ENCODE measurements around the gene TENM4.

Gene TENM4

DNA sequence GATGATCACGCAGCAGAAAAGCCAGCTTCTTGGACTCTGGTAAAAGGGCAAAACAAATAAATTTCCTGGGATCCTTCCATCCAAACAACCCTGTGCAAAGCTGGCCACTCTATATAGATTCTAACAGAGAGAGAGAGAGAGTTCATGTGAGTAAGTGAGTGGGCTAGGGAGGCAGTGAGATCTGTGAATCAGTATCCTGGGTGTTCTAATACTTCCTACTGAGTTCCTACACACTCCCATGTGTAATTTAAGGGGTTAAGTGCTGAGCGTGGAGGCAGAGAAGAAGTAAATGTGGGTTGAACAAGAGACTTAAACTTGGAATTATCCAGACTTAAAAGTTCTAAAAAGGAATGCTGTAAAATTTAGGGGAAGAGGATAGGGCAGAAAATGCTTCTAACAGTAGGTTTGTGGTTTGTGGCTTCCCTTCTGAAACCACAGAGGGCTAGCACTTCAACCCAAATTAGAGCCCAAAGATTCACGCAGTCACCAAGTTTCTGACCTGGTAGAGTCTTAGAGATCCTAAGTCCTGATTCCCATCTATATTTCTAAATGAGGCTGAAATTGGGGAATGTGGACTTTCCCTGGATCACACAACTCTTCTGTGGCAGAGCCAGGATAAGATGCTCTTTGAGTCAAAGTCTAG lies 413.9 kb downstream of the TENM4 start:
- DNase-seq (no peak), ATAC-seq (replicated peaks) (no peak)
- no peak overlapping the region for H3K27ac Mint-ChIP-seq
- H3K4me3 Mint-ChIP-seq: no peak overlapping the region
- H3K4me1 Mint-ChIP-seq (ENCODE audit: low read depth in 2 of 2): peaks cover 0 to 4% of the 10 kb centered on the region in 2 donors
- H3K9me3 Mint-ChIP-seq: peaks cover 6 to 7% of the 10 kb centered on the region in 2 donors
- H3K36me3 Mint-ChIP-seq (ENCODE audit: insufficient read depth): no peaks in the 10 kb centered on the region
- H3K27me3 Mint-ChIP-seq: peaks cover 17 to 20% of the 10 kb centered on the region in 2 donors

DNA sequence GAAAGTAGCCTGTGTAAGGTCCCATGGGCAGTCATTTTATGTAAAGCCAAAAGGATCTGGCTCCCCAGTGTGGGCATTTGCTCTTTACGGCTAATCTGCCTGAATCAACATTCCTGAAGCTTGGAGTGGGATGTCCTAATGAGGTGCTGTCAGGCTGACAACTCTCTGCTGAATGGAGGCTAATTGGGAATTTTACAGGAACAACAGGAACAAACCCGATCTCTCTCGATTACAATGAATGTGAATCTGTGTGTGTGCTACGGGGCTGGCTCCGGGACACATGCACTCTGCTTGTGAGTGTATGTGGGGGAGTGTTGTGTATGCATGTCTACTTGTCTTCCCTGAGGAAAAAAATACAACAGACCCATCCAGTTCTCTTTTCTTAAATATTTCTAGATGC lies 415.2 kb downstream of the TENM4 start:
- H3K4me1 Mint-ChIP-seq (ENCODE audit: low read depth in 2 of 2): peaks cover 0 to 4% of the 10 kb centered on the region in 2 donors
- H3K27me3 Mint-ChIP-seq: peaks cover 9 to 23% of the 10 kb centered on the region in 2 donors
- ATAC-seq (replicated peaks) (no peak), DNase-seq (no peak)
- H3K36me3 Mint-ChIP-seq (ENCODE audit: insufficient read depth): no peaks in the 10 kb centered on the region
- no peak overlapping the region for H3K27ac Mint-ChIP-seq
- H3K4me3 Mint-ChIP-seq: no peak overlapping the region
- H3K9me3 Mint-ChIP-seq: peaks cover 5 to 7% of the 10 kb centered on the region in 2 donors

DNA sequence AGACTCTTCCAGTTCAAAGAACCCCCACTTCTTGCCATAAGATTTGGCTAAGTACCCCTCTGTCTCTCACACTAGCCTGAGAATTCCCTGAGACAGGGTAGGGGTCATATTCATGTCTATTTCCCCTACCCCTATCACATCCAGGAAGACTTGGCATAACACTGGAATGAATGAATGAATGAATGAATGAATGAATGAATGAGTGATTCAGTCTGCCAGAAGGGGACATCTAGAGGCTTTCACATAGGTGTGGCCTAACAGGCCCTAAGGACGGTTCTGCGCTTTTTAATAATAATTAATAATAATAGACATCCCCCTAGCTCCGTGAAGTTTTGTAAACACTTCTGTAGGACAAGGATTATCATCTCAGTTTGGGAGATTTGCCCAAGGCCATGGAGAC lies 415.7 kb downstream of the TENM4 start:
- Mint-ChIP-seq H3K27me3 (peaks cover 7 to 17% of the 10 kb centered on the region in 2 donors), H3K36me3 (ENCODE audit: insufficient read depth) (no peaks in the 10 kb centered on the region), H3K9me3 (peaks cover 5 to 7% of the 10 kb centered on the region in 2 donors), H3K27ac (no peak overlapping the region), H3K4me1 (ENCODE audit: low read depth in 2 of 2) (peaks cover 0 to 4% of the 10 kb centered on the region in 2 donors), H3K4me3 (no peak overlapping the region)
- ATAC-seq (replicated peaks): no peak
- no peak for DNase-seq

DNA sequence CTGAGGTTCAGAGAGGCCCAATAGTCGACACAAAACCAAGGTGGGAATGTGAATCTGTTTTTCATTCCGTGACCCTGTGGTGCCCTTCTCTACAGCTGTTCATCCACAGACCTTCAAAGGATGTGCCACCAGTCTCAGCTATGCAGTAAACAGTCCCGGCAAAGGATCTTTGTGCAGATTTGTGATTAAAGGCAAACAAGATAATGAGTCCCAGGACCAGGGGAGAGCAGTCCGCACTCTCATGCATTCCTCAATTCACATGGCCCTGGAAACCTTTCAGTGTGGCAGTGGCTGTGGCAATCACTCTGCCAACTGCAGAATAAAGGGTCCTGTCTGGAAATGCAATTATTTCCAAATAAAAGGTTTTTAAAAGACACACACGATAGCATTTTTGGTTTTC lies 418.6 kb downstream of the TENM4 start:
- peaks cover 7 to 10% of the 10 kb centered on the region in 2 donors for H3K27me3 Mint-ChIP-seq
- ATAC-seq (replicated peaks): no peak
- no peak overlapping the region for H3K27ac Mint-ChIP-seq
- peaks cover 5 to 7% of the 10 kb centered on the region in 2 donors for H3K9me3 Mint-ChIP-seq
- no peak for DNase-seq
- H3K4me3 Mint-ChIP-seq: no peak overlapping the region
- H3K4me1 Mint-ChIP-seq (ENCODE audit: low read depth in 2 of 2): peaks cover 0 to 4% of the 10 kb centered on the region in 2 donors
- no peaks in the 10 kb centered on the region for H3K36me3 Mint-ChIP-seq (ENCODE audit: insufficient read depth)

DNA sequence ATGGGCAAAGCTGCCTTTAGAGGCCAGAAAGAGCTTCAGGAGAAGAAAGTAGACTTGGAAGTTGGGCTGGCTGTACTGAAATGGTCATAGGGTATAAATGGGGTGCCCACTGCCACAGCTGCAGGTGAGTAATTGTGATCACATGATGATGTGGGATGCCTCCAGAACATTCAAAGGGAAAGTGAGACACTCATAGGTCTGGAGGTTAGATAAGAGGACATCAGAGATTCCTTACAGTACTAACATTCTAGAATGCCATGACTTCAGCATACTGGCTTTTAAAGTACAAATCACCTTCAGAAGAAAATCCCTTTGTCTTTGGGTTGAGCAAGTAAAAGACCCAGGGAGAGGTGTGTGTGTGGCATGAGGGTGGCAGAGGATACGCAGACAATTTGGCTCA lies 419.2 kb downstream of the TENM4 start:
- H3K27ac Mint-ChIP-seq: no peak overlapping the region
- no peaks in the 10 kb centered on the region for H3K36me3 Mint-ChIP-seq (ENCODE audit: insufficient read depth)
- ATAC-seq (replicated peaks): no peak
- H3K9me3 Mint-ChIP-seq: peaks cover 2 to 8% of the 10 kb centered on the region in 2 donors
- DNase-seq: no peak
- no peaks in the 10 kb centered on the region for H3K4me1 Mint-ChIP-seq (ENCODE audit: low read depth in 2 of 2)
- H3K27me3 Mint-ChIP-seq: peaks cover 10 to 11% of the 10 kb centered on the region in 2 donors
- no peak overlapping the region for H3K4me3 Mint-ChIP-seq

DNA sequence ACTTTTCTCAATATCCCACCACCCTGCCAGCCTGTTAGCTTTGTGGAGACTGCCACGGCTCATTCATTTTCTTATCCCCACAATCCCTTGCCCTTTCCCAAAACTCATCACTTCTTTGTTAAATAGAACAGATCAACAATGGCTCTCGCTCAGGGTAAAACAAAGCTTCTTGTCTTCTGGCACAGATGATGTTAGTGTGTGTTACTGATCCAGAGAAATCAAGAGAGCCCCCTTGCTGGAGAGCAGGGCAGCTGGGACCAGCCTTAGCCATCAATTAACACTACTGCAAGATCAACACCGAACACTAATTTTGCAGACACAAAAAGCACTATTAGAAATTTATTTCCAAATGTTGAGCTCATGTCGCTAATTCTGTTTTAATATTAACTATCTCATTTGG lies 420.9 kb downstream of the TENM4 start:
- no peak overlapping the region for H3K4me3 Mint-ChIP-seq
- DNase-seq (no peak), ATAC-seq (replicated peaks) (no peak)
- H3K27ac Mint-ChIP-seq: no peak overlapping the region
- H3K9me3 Mint-ChIP-seq: peaks cover 0 to 6% of the 10 kb centered on the region in 2 donors
- H3K4me1 Mint-ChIP-seq (ENCODE audit: low read depth in 2 of 2): no peaks in the 10 kb centered on the region
- H3K36me3 Mint-ChIP-seq (ENCODE audit: insufficient read depth): no peaks in the 10 kb centered on the region
- H3K27me3 Mint-ChIP-seq: peaks cover 4 to 10% of the 10 kb centered on the region in 2 donors

DNA sequence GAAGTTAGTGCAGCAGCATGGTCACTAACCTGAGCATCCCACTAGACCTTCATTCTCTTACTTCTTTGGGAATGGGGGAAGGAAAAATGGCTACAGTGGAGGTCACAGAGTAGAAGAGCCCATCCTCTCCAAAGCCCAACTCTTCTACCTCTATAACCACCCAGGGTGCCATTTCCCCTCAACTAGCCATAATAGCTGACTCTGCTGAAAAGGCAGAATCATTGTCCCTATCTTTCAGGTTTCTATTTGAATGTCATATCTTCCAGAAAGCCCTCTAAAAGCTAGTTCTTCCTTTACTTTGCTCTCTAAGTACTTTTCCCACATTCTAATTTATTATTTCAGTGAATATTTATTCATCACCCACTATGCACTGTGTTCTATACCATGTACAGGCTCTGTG lies 421.6 kb downstream of the TENM4 start:
- no peak for DNase-seq
- Mint-ChIP-seq H3K4me3 (no peak overlapping the region), H3K36me3 (ENCODE audit: insufficient read depth) (no peaks in the 10 kb centered on the region), H3K4me1 (ENCODE audit: low read depth in 2 of 2) (no peaks in the 10 kb centered on the region), H3K27me3 (peaks cover 4 to 10% of the 10 kb centered on the region in 2 donors), H3K9me3 (peaks cover 0 to 6% of the 10 kb centered on the region in 2 donors), H3K27ac (no peak overlapping the region)
- ATAC-seq (replicated peaks): no peak

DNA sequence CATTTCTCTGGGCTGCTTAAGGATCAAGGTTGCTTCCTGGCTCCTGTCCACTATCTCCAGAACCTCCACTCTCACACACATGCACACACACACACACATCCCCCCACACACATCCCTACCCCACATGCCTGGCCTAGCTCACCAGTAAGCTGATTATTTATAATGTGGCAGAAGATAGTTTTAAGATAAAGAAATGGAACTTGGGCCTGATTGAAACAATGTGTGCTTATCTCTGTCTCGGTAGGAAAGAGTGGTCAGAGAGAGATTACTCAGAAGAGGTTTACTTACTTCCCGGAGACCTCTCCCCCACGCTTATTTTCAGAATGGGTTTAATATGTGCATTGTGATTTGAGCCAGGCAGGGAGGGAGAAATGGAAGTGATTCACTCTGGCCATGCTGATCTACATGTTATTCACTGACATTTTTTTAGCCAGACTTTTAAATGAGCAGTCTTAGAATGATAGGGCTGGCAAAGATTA lies 422.4 kb downstream of the TENM4 start:
- H3K36me3 Mint-ChIP-seq (ENCODE audit: insufficient read depth): no peaks in the 10 kb centered on the region
- no peak overlapping the region for H3K4me3 Mint-ChIP-seq
- peaks cover 3 to 6% of the 10 kb centered on the region in 2 donors for H3K9me3 Mint-ChIP-seq
- peaks cover 7 to 14% of the 10 kb centered on the region in 2 donors for H3K27me3 Mint-ChIP-seq
- DNase-seq (no peak), ATAC-seq (replicated peaks) (no peak)
- H3K4me1 Mint-ChIP-seq (ENCODE audit: low read depth in 2 of 2): no peaks in the 10 kb centered on the region
- H3K27ac Mint-ChIP-seq: no peak overlapping the region

DNA sequence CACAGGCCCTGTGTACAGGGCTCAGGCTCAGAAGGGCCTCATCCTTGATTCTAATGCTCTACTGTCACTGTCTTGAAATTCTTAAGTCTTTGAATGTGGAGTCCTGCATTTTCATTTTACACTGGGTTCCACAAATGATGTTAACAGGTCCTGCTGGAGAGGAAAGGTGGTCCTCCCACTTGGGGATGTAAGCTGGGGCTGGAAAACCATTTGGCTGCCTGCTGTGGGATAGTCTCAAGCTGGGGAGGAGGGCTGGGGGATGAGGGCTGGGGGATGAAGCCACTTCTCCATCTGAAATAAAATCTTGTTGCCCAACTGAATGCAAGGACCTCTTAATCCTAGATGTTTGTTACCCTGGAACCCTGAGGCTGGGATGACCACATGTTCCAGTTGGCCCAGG lies 423.0 kb downstream of the TENM4 start:
- Mint-ChIP-seq H3K4me1 (ENCODE audit: low read depth in 2 of 2) (no peaks in the 10 kb centered on the region), H3K4me3 (no peak overlapping the region), H3K27ac (no peak overlapping the region), H3K9me3 (peaks cover 8 to 9% of the 10 kb centered on the region in 2 donors), H3K36me3 (ENCODE audit: insufficient read depth) (no peaks in the 10 kb centered on the region), H3K27me3 (peaks cover 10 to 20% of the 10 kb centered on the region in 2 donors)
- no peak for DNase-seq
- no peak for ATAC-seq (replicated peaks)

DNA sequence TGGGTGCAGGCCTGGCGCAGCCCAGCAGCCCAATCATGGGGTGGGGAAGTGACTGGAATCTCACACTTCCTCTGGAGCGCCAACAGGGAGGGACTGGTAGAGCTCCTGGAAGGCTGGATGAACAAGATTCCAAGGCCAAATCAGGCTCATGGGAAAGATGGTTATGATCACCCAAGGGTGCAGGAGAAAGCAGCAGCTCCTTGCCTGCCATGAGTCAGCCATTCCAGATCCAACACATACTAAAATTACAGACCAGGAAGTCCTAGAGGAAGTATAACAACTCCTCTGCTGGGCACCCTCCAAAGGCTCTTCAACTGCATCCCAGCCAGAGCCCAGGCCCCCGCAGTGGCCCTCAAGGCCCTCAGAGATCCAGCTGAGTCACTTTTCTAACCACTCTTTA lies 427.3 kb downstream of the TENM4 start:
- H3K4me3 Mint-ChIP-seq: no peak overlapping the region
- no peaks in the 10 kb centered on the region for H3K36me3 Mint-ChIP-seq (ENCODE audit: insufficient read depth)
- H3K9me3 Mint-ChIP-seq: peaks cover 6 to 8% of the 10 kb centered on the region in 2 donors
- no peaks in the 10 kb centered on the region for H3K4me1 Mint-ChIP-seq (ENCODE audit: low read depth in 2 of 2)
- ATAC-seq (replicated peaks): no peak
- DNase-seq: no peak
- H3K27me3 Mint-ChIP-seq: peaks cover 10 to 21% of the 10 kb centered on the region in 2 donors
- no peak overlapping the region for H3K27ac Mint-ChIP-seq

DNA sequence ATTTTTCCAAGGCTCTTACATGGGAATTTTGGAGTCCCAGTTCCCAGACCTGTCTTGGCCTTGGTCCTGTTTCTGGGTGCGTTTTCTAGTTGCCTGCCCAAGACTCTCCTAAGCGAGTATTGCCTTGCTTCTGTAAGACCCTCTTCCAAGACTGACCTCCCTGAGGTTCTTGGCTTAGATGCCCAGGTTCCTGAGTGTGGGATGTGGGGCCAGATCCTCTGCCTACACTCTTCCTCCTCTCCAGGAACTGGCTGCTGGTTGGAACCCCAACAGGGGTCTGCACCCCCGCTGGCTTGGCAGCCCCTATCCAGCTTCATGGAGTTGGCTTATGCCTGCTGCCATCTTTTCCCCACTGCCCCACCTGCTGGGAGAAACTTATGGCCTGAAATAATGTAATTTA lies 429.5 kb downstream of the TENM4 start:
- no peak overlapping the region for H3K4me3 Mint-ChIP-seq
- H3K27me3 Mint-ChIP-seq: peaks cover 6 to 21% of the 10 kb centered on the region in 2 donors
- no peaks in the 10 kb centered on the region for H3K4me1 Mint-ChIP-seq (ENCODE audit: low read depth in 2 of 2)
- H3K36me3 Mint-ChIP-seq (ENCODE audit: insufficient read depth): no peaks in the 10 kb centered on the region
- H3K27ac Mint-ChIP-seq: no peak overlapping the region
- DNase-seq (no peak), ATAC-seq (replicated peaks) (no peak)
- H3K9me3 Mint-ChIP-seq: peaks cover 3 to 8% of the 10 kb centered on the region in 2 donors

DNA sequence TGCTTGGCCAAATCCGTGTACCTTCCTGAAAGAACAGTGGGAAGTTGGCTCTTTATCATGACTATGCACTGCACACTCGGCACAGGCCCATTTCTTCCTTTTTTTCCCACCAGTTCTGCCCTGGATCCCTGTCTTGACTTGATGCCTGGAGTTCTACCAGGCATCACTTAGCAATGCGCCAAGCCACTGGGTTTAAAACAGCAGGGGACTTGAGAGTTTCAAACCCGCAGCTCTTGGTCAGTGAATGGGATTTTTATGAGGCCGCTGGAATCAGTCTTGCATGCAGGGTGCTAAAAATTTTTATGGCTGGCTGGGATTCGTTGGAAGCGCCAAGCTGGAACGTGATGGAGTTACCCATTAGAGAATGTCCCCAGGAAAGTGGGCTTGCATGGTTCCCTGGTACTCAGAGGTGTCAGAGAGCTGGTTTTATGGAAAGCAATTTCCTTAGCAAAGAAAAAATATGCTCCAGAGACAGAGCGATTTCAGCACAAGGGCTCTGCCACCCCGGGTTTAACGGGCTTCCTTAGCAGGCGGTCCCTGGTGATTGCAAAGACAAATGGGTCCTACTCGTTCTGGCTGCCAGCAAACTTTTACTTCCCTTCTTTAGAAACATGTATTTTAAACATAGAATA lies 432.9 kb downstream of the TENM4 start:
- H3K9me3 Mint-ChIP-seq: peaks cover 2 to 8% of the 10 kb centered on the region in 2 donors
- H3K27me3 Mint-ChIP-seq: peaks cover 0 to 11% of the 10 kb centered on the region in 2 donors
- DNase-seq (no peak), ATAC-seq (replicated peaks) (no peak)
- H3K36me3 Mint-ChIP-seq (ENCODE audit: insufficient read depth): no peaks in the 10 kb centered on the region
- H3K4me1 Mint-ChIP-seq (ENCODE audit: low read depth in 2 of 2): no peaks in the 10 kb centered on the region
- no peak overlapping the region for H3K4me3 Mint-ChIP-seq
- no peak overlapping the region for H3K27ac Mint-ChIP-seq

DNA sequence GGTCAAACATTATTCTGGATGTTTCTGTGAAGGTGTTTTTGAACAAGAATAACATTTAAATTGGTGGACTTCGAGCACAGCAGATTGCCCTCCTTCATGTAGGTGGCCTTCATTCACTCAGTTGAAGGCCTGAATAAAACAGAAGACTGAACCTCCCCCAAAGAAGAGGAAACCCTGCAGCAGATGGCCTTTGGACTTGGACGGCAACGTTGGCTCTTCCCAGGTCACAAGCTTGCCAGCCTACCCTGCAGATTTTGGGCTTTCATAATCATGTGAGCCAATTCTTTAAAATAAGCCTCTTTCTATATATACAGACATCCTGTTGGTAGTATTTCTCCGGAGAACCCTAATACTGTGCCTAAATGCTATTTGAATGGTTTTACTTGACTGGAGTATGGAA lies 434.0 kb downstream of the TENM4 start:
- Mint-ChIP-seq H3K27ac (no peak overlapping the region), H3K27me3 (peaks cover 0 to 7% of the 10 kb centered on the region in 2 donors), H3K9me3 (peaks cover 4 to 16% of the 10 kb centered on the region in 2 donors), H3K36me3 (ENCODE audit: insufficient read depth) (no peaks in the 10 kb centered on the region), H3K4me1 (ENCODE audit: low read depth in 2 of 2) (no peaks in the 10 kb centered on the region), H3K4me3 (no peak overlapping the region)
- ATAC-seq (replicated peaks) (no peak), DNase-seq (no peak)

DNA sequence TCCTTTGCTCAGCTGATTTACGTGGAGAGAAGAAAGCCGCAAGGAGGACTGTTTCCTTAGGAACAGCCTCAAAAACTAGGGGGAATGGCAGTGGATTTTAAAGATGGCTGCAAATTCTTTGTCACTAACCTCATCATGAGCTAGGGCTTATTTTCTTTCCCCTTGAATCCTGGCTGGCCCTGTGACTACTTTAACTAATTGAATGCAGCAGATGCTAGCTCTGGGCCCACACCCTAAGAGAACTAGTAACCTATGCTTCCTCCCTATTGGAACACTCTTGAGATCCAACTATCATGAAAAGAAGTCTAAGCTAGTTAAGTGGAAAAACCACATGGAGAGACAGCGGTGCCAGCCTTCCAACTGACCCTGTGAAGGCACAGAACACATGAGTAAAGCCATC lies 444.8 kb downstream of the TENM4 start:
- no peaks in the 10 kb centered on the region for H3K36me3 Mint-ChIP-seq (ENCODE audit: insufficient read depth)
- no peak overlapping the region for H3K27ac Mint-ChIP-seq
- no peak overlapping the region for H3K4me3 Mint-ChIP-seq
- no peak for DNase-seq
- H3K4me1 Mint-ChIP-seq (ENCODE audit: low read depth in 2 of 2): no peaks in the 10 kb centered on the region
- peaks cover 6 to 7% of the 10 kb centered on the region in 2 donors for H3K9me3 Mint-ChIP-seq
- H3K27me3 Mint-ChIP-seq: peaks cover 11 to 13% of the 10 kb centered on the region in 2 donors
- ATAC-seq (replicated peaks): no peak

Data from effector memory CD8-positive, alpha-beta T cell (primary cell).